Embryonic facial prominence (tissue), 1 donor: Measurements from ENCODE around the gene LPCAT1.

Experiments used
- DNase-seq: peaks from one replicate; pipeline ENCODE4 v3.0.0-alpha.2; 2016; ENCODE audit errors: extremely low spot score

LPCAT1 gene

GRCh38 chr5:1497795-1498622 lies 25.8 kb downstream of the LPCAT1 start:
- no peak for DNase-seq

- DNase-seq: no peak
Observed at GRCh38 chr5:1497242-1497777, 26.4 kb downstream of the LPCAT1 start.

- no peak for DNase-seq
Observed at GRCh38 chr5:1495525-1495897, 28.2 kb downstream of the LPCAT1 start.

- DNase-seq: no peak
Observed at GRCh38 chr5:1494780-1495524, 28.8 kb downstream of the LPCAT1 start.

GRCh38 chr5:1493941-1494340 lies 29.8 kb downstream of the LPCAT1 start:
- DNase-seq: no peak

GRCh38 chr5:1493413-1493812 lies 30.3 kb downstream of the LPCAT1 start:
- DNase-seq: no peak

GRCh38 chr5:1492757-1493156 lies 31.0 kb downstream of the LPCAT1 start:
- DNase-seq: no peak

GRCh38 chr5:1490376-1490775 lies 33.4 kb downstream of the LPCAT1 start:
- no peak for DNase-seq

GRCh38 chr5:1489754-1490153 lies 34.0 kb downstream of the LPCAT1 start:
- no peak for DNase-seq

GRCh38 chr5:1488882-1489680 lies 34.7 kb downstream of the LPCAT1 start:
- DNase-seq: no peak

- DNase-seq: no peak
Observed at GRCh38 chr5:1487079-1487764, 36.5 kb downstream of the LPCAT1 start.

- no peak for DNase-seq
Observed at GRCh38 chr5:1486271-1486670, 37.5 kb downstream of the LPCAT1 start.

GRCh38 chr5:1485579-1486118 lies 38.1 kb downstream of the LPCAT1 start:
- no peak for DNase-seq

- no peak for DNase-seq
Observed at GRCh38 chr5:1484730-1485578, 38.8 kb downstream of the LPCAT1 start.

GRCh38 chr5:1483856-1484729 lies 39.7 kb downstream of the LPCAT1 start:
- no peak for DNase-seq

- DNase-seq: no peak
Observed at GRCh38 chr5:1483064-1483463, 40.7 kb downstream of the LPCAT1 start.

- DNase-seq: no peak
Observed at GRCh38 chr5:1481959-1482331, 41.8 kb downstream of the LPCAT1 start.

GRCh38 chr5:1481266-1481958 lies 42.3 kb downstream of the LPCAT1 start:
- no peak for DNase-seq

- DNase-seq: no peak
Observed at GRCh38 chr5:1480806-1481205, 43.0 kb downstream of the LPCAT1 start.
